ENCODE measurements around the gene NFE2L1.
"Not testable (repeated sequence)": the region's sequence is repeated elsewhere in the genome, so short reads cannot be mapped to it uniquely, and the experiment has no call there.

The NFE2L1 gene

DNA sequence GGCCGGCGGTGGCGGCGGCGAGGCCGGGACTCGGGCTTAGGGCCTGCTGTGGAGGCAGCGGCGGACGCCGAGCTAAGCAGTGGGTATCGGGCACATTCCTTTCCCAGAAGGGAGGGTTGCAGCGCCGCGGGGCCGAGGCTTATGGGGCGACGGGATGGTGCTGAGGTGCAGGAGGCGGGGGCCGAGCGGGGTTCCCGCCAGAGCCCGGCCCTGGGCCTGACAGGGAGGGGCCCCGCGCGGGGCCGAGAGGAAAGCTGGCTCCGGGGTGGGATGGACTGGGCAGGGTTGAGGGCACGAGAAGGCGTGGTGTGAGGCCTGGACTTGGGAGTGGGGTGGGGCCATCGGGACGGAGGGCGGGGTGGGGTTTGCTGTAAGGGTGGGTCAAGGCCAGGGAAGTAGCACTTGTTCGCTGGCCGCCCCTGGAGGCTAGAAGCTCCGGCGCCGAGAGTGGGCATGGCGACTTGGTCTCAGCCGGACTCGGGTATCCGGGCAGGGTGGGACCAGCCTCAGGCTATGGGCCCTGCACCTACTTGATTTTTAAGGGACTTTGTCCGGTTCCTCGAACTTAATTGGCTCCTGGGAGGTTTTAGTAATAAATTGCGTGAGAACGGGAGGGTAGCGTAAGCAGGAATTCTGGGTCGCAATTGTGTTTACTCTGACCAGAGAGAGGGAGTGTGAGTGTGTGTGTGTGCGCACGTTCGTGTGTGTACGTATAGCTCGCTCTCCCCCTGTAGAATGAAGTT lies 396 bp downstream of the NFE2L1 start:
- DNase-seq: peak; percentile 91

DNA sequence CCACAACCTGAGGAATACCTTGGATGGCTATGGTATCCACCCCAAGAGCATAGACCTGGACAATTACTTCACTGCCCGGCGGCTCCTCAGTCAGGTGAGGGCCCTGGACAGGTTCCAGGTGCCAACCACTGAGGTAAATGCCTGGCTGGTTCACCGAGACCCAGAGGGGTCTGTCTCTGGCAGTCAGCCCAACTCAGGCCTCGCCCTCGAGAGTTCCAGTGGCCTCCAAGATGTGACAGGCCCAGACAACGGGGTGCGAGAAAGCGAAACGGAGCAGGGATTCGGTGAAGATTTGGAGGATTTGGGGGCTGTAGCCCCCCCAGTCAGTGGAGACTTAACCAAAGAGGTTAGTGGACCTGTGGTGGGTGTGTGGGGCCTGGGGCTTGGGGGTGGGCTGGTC lies 3.1 kb downstream of the NFE2L1 start:
- no peak for DNase-seq

DNA sequence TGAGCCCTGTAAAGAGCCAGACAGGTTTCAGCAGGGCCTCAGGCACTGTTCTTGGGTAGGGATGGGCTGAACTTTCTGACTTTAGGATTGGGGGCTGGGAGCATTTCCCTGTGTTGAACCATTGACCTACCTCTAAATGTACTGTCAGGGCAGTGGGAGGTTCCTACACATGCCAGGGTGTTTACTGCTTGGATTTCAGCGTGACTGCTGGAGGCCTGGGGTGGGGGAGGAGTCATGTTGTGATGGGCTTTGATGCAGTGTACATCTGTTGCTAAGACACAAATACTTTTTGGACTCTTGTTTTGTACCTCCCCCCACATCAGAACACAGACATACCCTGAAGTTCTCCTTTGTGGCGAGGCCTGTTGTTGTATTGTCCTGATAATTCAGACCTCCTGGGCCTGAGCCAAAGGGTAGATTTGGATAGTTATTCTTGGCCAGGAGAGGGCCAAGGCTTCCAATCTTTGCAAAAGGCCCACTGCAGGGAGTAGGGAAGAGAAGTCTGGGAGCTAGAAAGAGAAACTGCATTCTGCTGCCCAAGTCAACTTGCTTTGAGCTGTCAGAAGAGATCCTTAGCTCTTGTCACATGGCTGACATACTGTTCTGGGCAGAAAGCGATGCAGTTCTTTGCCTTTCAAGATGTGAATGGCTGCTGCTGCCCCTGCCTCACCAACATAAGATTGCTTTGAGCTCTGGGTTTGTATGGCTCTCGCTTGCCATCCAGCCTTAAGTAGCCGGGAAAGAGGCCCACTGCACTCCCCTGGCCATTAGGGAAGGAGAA lies 3.7 kb downstream of the NFE2L1 start:
- peak; percentile 83 for DNase-seq

DNA sequence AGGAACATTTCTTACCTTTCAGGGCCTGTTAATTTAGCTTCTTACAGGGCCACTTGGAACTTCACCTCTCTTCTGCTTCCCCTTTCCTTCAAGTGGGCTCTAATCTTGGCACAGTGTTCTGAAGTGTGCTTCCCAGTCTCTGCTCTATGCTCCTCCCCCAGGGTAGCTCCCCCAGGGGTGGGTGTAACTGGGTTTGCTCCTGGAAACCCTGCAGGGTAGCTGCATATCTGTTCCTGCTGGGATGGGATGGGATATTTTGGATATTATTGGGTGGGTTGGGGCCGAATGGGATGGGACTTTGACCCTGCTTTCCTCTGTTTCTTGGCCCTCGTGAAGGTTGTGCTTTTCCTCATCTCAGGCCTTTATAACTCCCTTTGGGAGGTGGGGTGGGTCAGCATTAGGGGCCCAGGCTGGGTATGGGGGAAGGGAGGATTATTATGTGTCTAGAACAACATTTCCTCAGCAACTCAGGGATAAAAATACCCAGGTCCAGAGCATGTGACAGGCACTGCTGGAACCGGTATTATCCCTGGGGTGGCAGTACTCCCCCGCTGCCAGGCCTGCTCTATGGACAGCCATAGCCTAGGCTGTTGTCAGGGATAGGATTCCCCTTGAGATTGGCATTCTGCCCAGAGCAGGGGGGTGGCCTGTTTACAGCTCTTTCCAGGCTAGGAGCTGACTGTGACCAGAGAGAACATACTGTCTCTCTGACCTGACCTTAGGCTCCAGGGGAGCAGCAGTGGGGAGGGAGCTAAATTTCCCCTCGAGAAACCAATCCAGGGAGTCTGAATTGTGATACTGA lies 5.0 kb downstream of the NFE2L1 start:
- DNase-seq: peak; percentile 79

DNA sequence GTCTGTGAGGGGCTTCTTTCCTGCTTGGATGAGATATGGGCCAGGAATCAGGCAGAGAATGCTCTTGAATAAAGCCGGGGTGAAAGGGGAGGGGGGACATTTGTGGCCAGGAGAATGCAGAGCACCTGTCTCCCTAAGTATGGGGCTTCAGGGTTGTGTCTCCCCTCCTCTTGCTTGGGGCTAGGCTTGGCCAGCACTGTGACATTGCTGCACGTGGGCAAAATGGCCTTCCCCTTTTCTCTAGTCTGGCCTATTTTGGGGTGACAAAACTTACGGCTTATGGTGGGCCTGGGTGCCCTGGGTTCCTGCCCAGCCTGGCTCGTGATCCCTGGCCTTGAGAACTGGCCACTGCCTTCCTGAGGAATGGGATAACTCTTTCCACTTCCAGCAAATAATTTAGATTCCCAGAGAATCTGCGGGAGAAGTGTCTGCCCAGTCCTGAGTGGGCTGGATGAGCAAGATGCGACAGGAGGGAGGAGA lies 5.6 kb downstream of the NFE2L1 start:
- DNase-seq: no peak

DNA sequence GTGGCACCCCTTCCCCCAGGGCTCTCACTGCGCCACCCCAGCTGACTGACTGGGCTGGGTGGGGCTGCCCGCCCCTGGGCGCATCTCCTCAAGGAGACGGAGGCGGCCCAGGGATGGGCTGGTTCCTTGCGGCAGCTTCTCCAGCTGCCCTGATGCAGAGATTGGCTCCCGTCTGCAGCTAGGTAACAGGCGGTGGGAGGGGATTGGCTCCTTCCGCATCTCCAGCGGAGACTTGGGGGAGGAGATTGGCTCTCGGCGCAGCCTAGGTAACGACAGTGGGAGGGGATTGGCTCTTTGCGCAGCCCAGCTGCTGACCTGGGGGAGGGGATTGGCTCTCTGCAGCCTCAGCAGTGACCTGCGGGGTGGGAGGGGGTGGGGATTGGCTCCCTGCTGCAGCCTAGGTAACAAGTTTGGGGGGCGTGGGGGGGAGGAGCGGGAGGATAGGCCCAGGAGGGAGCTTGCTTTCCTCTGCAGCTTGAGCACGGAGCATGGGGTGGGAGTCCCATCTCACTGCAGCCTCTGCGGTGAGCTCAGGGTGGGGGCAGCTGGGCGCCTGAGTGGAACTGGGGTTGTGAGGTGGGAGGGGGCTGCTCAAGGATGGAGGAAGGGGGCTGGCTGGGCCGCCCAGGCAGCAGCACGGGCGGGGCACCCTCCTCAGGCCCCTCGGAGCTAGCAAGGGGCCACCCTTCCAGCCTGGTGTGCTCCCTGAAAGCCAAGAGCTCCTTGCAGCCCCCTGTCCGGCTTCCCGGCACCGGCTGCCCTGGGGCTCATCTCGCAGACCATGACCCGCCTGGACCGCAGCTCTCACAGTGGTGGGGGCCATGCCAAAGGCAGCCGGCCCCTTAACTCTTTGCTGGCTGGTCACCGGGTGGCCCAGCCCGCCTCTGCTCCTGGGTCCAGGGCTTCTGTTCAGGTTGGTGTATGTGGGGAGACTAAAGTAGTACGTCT lies 6.4 kb downstream of the NFE2L1 start:
- DNase-seq: peak; percentile 82

DNA sequence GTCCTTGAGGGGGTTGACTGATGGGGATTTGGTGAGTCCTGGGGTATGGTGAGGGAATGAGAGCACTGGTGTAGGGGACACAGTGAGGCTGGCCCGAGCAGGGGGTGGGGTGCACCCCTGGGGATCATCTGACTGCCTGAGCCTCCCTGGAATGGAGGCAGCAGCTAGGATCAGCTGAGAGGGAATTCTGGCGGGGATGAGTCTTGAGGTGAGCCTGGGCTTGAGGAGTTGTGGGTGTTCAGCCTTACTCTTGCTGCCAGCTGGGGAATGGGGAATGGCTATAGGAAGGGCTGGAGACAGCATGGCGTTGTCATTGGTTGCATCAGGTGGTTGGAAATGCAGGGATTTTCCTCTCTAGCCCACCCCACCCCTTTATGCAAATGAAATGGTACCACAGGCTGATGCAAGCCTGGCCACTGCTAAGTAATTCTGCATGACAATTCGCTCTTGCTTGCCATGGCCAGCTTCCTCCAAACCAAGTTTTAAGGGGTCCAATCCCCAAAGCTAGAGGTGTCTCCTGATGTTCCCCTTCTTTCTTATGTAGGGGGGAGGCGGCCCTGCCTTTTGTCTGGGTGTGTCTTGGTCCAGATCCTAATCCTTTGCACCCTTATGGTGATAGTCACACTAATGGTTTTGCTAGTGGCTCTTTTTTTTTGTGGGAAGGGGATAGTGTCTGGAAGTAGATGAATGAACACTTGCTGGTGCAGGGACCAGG lies 7.5 kb downstream of the NFE2L1 start:
- DNase-seq: no peak

DNA sequence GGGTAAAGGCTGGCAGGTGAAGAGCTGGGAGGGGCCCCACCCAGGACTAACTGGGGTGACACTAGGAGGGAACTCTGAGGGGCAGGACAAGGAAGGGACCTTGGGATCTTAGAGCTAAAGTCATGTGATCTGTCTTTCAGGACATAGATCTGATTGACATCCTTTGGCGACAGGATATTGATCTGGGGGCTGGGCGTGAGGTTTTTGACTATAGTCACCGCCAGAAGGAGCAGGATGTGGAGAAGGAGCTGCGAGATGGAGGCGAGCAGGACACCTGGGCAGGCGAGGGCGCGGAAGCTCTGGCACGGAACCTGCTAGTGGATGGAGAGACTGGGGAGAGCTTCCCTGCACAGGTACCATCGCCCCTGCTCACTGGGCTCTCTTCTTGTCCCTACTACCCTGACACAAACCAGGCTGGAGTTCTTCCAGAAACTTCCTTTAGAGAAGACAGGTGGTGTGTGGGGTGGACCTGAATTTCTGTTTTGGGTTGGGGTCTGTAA lies 8.1 kb downstream of the NFE2L1 start:
- no peak for DNase-seq

DNA sequence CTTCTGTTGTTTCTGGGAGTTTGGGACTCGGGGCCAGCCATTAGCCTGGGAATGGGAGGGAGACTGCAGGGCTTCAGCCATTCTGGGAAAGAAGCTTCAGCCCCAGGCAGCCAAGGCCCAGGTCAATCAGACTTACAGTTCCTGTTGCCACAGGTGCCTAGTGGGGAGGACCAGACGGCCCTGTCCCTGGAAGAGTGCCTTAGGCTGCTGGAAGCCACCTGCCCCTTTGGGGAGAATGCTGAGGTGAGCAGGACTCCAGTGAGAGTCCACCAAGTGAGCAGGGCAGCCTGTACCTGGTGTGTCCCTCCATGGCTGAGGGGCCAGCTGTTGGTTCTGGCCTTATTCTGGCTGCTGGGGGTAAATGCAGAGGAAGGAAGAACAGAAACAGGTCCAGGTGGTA lies 8.7 kb downstream of the NFE2L1 start:
- no peak for DNase-seq

DNA sequence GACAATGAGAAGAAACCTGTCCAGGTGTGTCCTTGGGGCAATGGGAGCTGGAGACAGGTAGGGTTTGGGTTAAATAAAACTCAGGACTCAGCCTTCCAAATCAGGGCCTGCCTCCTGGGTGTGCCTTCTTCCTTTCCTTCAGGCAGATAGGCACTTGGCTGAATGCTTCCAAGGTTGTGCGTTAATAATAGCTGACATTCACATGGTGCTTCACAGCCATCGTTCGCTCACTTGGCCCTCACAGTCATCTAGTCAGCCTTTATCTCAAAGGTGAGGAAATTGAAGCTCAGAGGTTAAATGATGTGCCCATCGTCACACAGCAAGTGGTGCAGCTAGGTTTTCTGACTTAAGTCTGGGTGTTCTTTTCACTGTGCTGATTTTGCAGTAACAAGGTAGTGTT lies 9.5 kb downstream of the NFE2L1 start:
- no peak for DNase-seq

DNA sequence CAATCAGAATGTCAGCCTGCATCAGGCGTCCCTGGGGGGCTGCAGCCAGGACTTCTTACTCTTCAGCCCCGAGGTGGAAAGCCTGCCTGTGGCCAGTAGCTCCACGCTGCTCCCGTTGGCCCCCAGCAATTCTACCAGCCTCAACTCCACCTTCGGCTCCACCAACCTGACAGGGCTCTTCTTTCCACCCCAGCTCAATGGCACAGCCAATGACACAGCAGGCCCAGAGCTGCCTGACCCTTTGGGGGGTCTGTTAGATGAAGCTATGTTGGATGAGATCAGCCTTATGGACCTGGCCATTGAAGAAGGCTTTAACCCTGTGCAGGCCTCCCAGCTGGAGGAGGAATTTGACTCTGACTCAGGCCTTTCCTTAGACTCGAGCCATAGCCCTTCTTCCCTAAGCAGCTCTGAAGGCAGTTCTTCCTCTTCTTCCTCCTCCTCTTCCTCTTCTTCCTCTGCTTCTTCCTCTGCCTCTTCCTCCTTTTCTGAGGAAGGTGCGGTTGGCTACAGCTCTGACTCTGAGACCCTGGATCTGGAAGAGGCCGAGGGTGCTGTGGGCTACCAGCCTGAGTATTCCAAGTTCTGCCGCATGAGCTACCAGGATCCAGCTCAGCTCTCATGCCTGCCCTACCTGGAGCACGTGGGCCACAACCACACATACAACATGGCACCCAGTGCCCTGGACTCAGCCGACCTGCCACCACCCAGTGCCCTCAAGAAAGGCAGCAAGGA lies 10.4 kb downstream of the NFE2L1 start:
- DNase-seq: no peak

DNA sequence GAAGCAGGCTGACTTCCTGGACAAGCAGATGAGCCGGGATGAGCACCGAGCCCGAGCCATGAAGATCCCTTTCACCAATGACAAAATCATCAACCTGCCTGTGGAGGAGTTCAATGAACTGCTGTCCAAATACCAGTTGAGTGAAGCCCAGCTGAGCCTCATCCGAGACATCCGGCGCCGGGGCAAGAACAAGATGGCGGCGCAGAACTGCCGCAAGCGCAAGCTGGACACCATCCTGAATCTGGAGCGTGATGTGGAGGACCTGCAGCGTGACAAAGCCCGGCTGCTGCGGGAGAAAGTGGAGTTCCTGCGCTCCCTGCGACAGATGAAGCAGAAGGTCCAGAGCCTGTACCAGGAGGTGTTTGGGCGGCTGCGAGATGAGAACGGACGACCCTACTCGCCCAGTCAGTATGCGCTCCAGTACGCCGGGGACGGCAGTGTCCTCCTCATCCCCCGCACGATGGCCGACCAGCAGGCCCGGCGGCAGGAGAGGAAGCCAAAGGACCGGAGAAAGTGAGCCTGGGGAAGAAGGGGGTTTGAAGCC lies 11.0 kb downstream of the NFE2L1 start:
- no peak for DNase-seq

DNA sequence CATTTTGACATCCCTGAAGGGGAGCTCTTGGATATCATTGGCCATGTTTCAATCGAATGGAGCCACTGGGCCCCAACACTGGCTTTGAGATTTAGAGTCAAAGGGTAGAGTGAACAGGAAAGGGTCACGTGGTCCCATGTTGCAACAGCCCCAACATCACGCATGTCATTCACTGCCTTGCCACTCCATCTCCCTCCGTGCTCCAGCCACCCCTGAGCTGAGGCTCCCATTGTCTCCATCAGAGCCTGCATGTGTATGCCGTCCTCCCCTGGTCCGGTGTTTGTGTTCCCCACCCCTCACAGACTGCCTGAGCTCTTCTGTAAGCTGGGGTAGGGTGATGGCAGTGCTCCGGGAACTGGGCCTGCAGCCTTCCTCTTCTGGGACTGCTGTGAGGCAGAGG lies 12.1 kb downstream of the NFE2L1 start:
- DNase-seq: no peak

DNA sequence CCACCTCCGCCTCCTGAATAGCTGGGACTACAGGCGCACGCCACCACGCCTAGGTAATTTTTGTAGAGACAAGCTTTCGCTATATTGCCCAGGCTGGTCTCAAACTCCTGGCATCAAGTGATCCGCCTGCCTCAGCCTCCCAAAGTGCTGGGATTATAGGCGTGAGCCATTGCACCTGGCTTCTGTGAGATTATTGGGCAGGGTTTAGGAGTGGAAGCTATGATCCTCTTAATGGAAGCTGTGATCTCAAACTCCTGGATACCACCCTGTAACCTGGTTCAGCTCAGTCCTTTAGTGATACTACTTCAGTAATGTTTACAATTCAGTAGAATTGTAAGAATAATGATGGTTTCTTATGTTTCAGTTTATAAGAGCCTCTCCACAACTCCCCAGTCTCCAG lies 14.1 kb downstream of the NFE2L1 start:
- DNase-seq: no peak

DNA sequence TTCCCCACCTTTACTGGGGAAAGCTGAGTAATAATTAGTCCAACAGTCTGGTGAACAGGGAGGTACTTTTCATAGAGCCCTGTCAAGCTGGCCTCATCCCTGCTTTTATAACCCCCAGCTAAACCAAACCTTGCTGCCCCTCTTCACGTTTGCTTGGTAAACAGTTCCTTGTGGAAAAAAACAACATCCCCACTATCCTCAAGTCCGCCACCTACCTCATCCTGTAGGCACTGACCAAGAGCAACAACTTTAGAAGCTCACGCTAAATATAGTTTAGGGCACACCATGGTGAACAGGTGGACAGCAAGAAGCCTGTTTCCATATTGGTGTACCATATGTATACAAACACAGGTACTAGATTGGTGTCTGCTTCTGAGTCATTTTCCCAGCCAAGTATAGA lies 16.5 kb downstream of the NFE2L1 start:
- DNase-seq: no peak

DNA sequence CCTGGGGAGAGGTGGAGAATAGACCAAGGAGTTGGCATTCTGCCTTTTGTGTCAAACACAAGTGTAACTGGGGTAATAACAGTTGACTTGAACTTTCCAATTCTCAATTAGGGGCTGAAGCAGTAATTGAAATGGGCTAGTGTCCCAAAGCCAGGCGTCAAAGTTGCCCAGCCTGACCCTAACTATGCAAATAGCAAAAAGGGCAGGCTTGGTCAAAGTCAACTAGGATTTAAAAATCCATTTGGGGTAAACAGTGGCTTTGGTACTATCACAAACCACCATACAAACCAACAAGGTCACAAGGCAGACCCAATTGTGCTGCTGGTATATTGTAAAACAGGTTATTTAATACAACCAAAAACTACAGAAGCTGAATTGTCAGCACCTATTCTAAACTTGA lies 18.0 kb downstream of the NFE2L1 start:
- DNase-seq: no peak

DNA sequence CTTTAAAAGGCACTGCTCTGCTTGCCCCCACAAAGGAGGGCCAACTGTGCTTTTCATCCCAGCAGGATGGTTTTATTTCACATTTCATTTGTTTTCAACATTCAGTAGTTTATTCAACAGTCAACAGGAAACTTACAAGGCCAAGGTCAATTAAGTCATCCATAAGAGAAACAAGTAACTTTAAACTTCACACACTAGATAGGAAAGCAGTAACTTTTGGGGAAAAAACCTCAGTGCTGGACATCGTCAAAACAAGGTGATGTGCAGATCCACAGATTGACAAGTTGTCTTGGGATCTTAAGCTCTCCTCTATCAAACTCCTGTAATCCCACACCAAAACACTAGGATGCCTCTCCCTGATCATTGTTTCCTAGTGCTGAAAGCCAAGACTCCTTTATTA lies 18.5 kb downstream of the NFE2L1 start:
- DNase-seq: no peak

DNA sequence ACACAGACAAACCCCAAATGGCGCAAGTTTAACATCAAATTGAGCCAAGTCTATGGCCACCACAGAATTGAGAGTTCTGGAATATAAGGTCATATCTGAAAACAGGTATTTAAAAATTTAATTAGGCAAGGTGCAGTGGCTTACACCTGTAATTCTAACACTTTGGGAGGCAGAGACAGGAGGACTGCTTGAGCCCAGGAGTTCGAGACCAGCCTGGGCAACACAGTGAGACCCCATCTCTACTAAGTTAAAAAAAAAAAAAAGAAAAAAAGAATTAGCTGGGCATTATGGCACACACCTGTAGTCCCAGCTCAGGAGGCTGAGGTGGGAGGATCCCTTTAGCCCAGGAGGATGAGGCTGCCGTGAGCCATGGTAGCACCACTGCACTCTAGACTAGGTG lies 19.1 kb downstream of the NFE2L1 start:
- DNase-seq: no peak

DNA sequence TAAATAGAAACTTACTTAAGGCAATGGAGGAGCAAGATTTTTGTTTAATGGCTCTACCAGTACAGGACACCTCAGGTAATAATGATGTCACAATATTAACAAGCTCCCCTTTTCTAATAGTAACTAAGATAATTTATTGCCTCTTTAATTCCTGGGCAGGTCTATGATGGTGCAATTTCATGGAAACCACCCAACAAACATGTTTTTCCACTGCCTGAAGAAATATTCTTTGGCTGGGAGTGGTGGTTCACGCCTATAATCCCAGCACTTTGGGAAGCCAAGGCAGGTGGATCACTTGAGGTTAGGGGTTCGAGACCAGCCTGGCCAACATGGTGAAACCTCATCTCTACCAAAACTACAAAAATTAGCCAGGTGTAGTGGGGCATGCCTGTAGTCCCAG lies 19.6 kb downstream of the NFE2L1 start:
- not testable (repeated sequence) for DNase-seq

DNA sequence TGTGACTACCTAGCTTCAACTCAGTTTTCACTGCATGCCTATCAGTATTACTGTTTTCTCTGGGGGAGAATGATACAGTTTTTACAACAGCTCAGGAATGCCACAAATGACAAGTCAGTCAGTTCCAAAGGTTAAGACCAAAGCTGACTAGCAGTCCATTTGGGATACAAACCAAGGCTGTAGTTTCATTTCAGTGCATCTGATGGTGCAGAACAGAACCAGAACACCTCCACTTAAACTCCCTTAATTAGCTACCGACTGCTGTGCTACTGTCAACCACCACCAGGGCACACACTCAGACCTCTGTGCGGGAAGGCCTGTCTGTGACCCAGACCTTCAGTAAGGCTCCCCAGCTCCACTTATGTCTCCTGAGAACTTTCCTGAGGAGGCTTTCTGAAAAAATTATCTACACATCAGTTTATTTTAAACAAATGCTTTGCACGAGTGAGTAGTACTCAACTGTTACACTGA lies 20.4 kb downstream of the NFE2L1 start:
- no peak for DNase-seq
